Measurements from ENCODE around the gene CEP112. TPM values are rescaled to one million over a fixed set of nuclear protein-coding genes. Genes with fewer than 3 reads are reported as not detected.

The CEP112 gene
- polyA plus RNA-seq, 3 donors = 7.6 to 20.1 (median 12.7) TPM

GRCh38 chr17:65670667-65671371 is 521.1 kb downstream of the CEP112 start:
- 64 to 92% (median 88%) methylated on average over 7 of the region's 7 CpGs for WGBS, 3 donors

GRCh38 chr17:65668211-65668610 is 523.7 kb downstream of the CEP112 start:
- no peak overlapping the region for H3K27ac ChIP-seq (ENCODE audit: low read depth, low read length)
- 81 to 87% (median 86%) methylated on average over 5 of the region's 5 CpGs for WGBS, 3 donors

More at GRCh38 chr17:65670667-65671371, 521.1 kb downstream of the CEP112 start:
- H3K27ac ChIP-seq (ENCODE audit: low read depth, low read length) = no peak overlapping the region

GRCh38 chr17:65667656-65668055 is 524.3 kb downstream of the CEP112 start:
- WGBS, 3 donors = 94 to 100% (median 97%) methylated on average over 8 of the region's 8 CpGs
- no peak overlapping the region for H3K27ac ChIP-seq (ENCODE audit: low read depth, low read length)

- WGBS, 3 donors = 84 to 100% (median 91%) methylated on average over 1 of the region's 1 CpG
Measured at GRCh38 chr17:65666876-65667321, 525.0 kb downstream of the CEP112 start.

GRCh38 chr17:65665966-65666365 is 526.0 kb downstream of the CEP112 start:
- H3K27ac ChIP-seq (ENCODE audit: low read depth, low read length) = no peak overlapping the region
- 91 to 96% (median 92%) methylated on average over 2 of the region's 2 CpGs for WGBS, 3 donors

More at GRCh38 chr17:65666876-65667321, 525.0 kb downstream of the CEP112 start:
- H3K27ac ChIP-seq (ENCODE audit: low read depth, low read length) = no peak overlapping the region

GRCh38 chr17:65664696-65665095 is 527.2 kb downstream of the CEP112 start:
- WGBS, 3 donors = 96 to 100% (median 96%) methylated on average over 1 of the region's 1 CpG
- H3K27ac ChIP-seq (ENCODE audit: low read depth, low read length) = no peak overlapping the region

GRCh38 chr17:65664266-65664665 is 527.7 kb downstream of the CEP112 start:
- WGBS, 3 donors = 80 to 98% (median 85%) methylated on average over 4 of the region's 4 CpGs
- H3K27ac ChIP-seq (ENCODE audit: low read depth, low read length) = no peak overlapping the region

GRCh38 chr17:65662196-65662595 is 529.7 kb downstream of the CEP112 start:
- 63 to 85% (median 65%) methylated on average over 1 of the region's 1 CpG for WGBS, 3 donors
- H3K27ac ChIP-seq (ENCODE audit: low read depth, low read length) = no peak overlapping the region

GRCh38 chr17:65660947-65661346 is 531.0 kb downstream of the CEP112 start:
- 86 to 97% (median 92%) methylated on average over 2 of the region's 2 CpGs for WGBS, 3 donors
- no peak overlapping the region for H3K27ac ChIP-seq (ENCODE audit: low read depth, low read length)

- 86 to 89% (median 88%) methylated on average over 1 of the region's 1 CpG for WGBS, 3 donors
- no peak overlapping the region for H3K27ac ChIP-seq (ENCODE audit: low read depth, low read length)
Measured at GRCh38 chr17:65660078-65660477, 531.9 kb downstream of the CEP112 start.

GRCh38 chr17:65659512-65659911 is 532.4 kb downstream of the CEP112 start:
- WGBS, 3 donors = 91 to 95% (median 93%) methylated on average over 4 of the region's 4 CpGs
- no peak overlapping the region for H3K27ac ChIP-seq (ENCODE audit: low read depth, low read length)

- 80 to 89% (median 84%) methylated on average over 2 of the region's 2 CpGs for whole genome bisulfite sequencing, 3 donors
- no peak overlapping the region for H3K27ac ChIP-seq (ENCODE audit: low read depth, low read length)
Measured at GRCh38 chr17:65657251-65657828, 534.6 kb downstream of the CEP112 start.

- no peak overlapping the region for H3K27ac ChIP-seq (ENCODE audit: low read depth, low read length)
- 60 to 76% (median 71%) methylated on average over 7 of the region's 7 CpGs for whole genome bisulfite sequencing, 3 donors
Measured at GRCh38 chr17:65656390-65657250, 535.3 kb downstream of the CEP112 start.

- H3K27ac ChIP-seq (ENCODE audit: low read depth, low read length) = no peak overlapping the region
- 95 to 99% (median 96%) methylated on average over 3 of the region's 3 CpGs for WGBS, 3 donors
Measured at GRCh38 chr17:65655706-65656105, 536.2 kb downstream of the CEP112 start.

- WGBS, 3 donors = 97 to 100% (median 97%) methylated on average over 1 of the region's 1 CpG
- no peak overlapping the region for H3K27ac ChIP-seq (ENCODE audit: low read depth, low read length)
Measured at GRCh38 chr17:65644545-65644944, 547.4 kb downstream of the CEP112 start.

GRCh38 chr17:65638221-65638975 is 553.5 kb downstream of the CEP112 start:
- WGBS, 3 donors = 37 to 68% (median 58%) methylated on average over 9 of the region's 9 CpGs
- no peak overlapping the region for H3K27ac ChIP-seq (ENCODE audit: low read depth, low read length)

GRCh38 chr17:65637786-65638185 is 554.1 kb downstream of the CEP112 start:
- no peak overlapping the region for H3K27ac ChIP-seq (ENCODE audit: low read depth, low read length)

GRCh38 chr17:65634533-65634932 is 557.4 kb downstream of the CEP112 start:
- H3K27ac ChIP-seq (ENCODE audit: low read depth, low read length) = no peak overlapping the region
- WGBS, 3 donors = 40 to 93% (median 89%) methylated on average over 3 of the region's 3 CpGs

More at GRCh38 chr17:65637786-65638185, 554.1 kb downstream of the CEP112 start:
- WGBS, 3 donors = 85 to 93% (median 88%) methylated on average over 3 of the region's 3 CpGs

Data from adipose tissue (tissue), 3 donors.